NT2/D1 (cell line): ENCODE results near the gene AGBL5.

Experiments
- SUZ12 ChIP-seq: IDR thresholded peaks from 2 replicates; pipeline ENCODE4 v1.6.1; 2011; ENCODE audit not compliant: insufficient read length, insufficient read depth; ENCODE audit errors: extremely low read depth
- YY1 ChIP-seq: IDR thresholded peaks from 2 replicates; pipeline ENCODE4 v1.6.1; 2011; ENCODE audit not compliant: insufficient read length, insufficient read depth
- ZNF274 ChIP-seq: IDR thresholded peaks from 2 replicates; pipeline ENCODE4 v1.6.1; 2011; ENCODE audit warnings: mild to moderate bottlenecking, low read depth, low read length

DNA sequence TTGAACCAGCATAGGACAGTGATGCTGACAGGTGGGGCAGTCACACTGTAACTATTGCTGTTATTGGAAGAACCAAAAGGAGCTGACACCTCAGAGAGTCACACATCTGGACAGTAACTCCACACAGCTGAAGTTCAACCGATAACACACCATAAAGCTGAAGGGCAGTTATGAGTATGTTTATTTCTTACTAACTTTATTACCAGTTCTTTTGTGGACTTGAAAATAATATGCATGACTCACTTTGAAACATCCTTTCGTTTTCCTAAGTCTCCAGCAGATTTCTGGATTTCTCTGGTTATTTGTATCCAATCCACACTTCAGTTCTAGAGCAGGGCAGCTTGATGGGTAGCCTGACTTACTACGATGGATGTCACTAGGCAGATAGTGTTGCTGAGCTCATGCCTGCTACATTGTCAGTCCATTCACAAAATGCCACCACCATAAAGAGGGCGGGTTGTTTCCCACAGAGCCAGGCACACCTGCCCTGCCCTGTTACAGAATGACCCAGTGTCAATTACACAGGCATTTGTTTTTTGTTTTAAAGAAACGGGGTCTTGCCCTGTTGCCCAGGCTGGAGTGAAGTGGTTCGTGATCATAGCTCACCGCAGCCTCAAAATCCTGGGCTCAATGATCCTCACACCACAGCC is 8.4 kb upstream of the AGBL5 start:
- TF ChIP-seq YY1, result no peak
- TF ChIP-seq ZNF274, result no peak
- no peak for TF ChIP-seq SUZ12
